NCI-H2107 treated with DMSO at 0.1 percent for 48 hours (cell line): ENCODE data around the gene CPA3.

Experiments
- DNase-seq: peaks from one replicate; lab custom pipeline; 2025; ENCODE audit not compliant: unreplicated experiment; lab: John Stamatoyannopoulos, UW

The CPA3 gene

GRCh38 chr3:148857316-148857715, 7.8 kb upstream of the CPA3 start:
- no peak for DNase-seq

GRCh38 chr3:148861277-148861869, 3.7 kb upstream of the CPA3 start:
- peak; percentile 50 for DNase-seq

GRCh38 chr3:148863297-148863696, 1.8 kb upstream of the CPA3 start:
- DNase-seq, result no peak

- DNase-seq, result no peak
Observed at GRCh38 chr3:148863814-148864213, 1.3 kb upstream of the CPA3 start.

GRCh38 chr3:148866261-148866660, 1.2 kb downstream of the CPA3 start:
- DNase-seq, result no peak

GRCh38 chr3:148873270-148873927, 8.3 kb downstream of the CPA3 start:
- DNase-seq, result no peak

GRCh38 chr3:148873977-148874376, 8.9 kb downstream of the CPA3 start:
- DNase-seq, result no peak

GRCh38 chr3:148878095-148878494, 13.0 kb downstream of the CPA3 start:
- DNase-seq, result no peak

- no peak for DNase-seq
Observed at GRCh38 chr3:148879256-148879655, 14.2 kb downstream of the CPA3 start.

GRCh38 chr3:148880681-148881080, 15.6 kb downstream of the CPA3 start:
- no peak for DNase-seq

- DNase-seq, result no peak
Observed at GRCh38 chr3:148881286-148881685, 16.2 kb downstream of the CPA3 start.

GRCh38 chr3:148882288-148882687, 17.2 kb downstream of the CPA3 start:
- DNase-seq, result peak; percentile 32

- DNase-seq, result no peak
Observed at GRCh38 chr3:148883163-148883562, 18.1 kb downstream of the CPA3 start.

- DNase-seq, result no peak
Observed at GRCh38 chr3:148884261-148884660, 19.2 kb downstream of the CPA3 start.

- DNase-seq, result no peak
Observed at GRCh38 chr3:148889828-148890227, 24.7 kb downstream of the CPA3 start.

- DNase-seq, result no peak
Observed at GRCh38 chr3:148896062-148896461, 31.0 kb downstream of the CPA3 start.

GRCh38 chr3:148901987-148902791, 37.1 kb downstream of the CPA3 start:
- DNase-seq, result no peak

- DNase-seq, result no peak
Observed at GRCh38 chr3:148903022-148903442, 37.9 kb downstream of the CPA3 start.

GRCh38 chr3:148903941-148904340, 38.8 kb downstream of the CPA3 start:
- DNase-seq, result no peak

GRCh38 chr3:148906667-148907066, 41.6 kb downstream of the CPA3 start:
- DNase-seq, result no peak

- DNase-seq, result no peak
Observed at GRCh38 chr3:148911173-148911572, 46.1 kb downstream of the CPA3 start.

GRCh38 chr3:148911592-148911991, 46.5 kb downstream of the CPA3 start:
- no peak for DNase-seq
